Left ventricle myocardium inferior (tissue), 1 donor: Measurements from ENCODE around the gene TSEN2. TPM values are rescaled to one million over a fixed set of nuclear protein-coding genes. Genes with fewer than 3 reads are reported as not detected.

Source experiments
- DNase-seq: peaks from one replicate; pipeline ENCODE4 v3.0.0-alpha.2; 2020
- H3K27ac ChIP-seq: fragments of 200-600 bp; replicated peaks from 2 replicates; pipeline ENCODE4 v1.8.0; 2021
- H3K27me3 ChIP-seq: fragments of 200-600 bp; 2 replicates; pipeline ENCODE4 v1.8.0; 2021; ENCODE audit warnings: low read depth
- H3K36me3 ChIP-seq: fragments of 200-600 bp; 2 replicates; pipeline ENCODE4 v1.8.0; 2021
- H3K4me1 ChIP-seq: fragments of 200-600 bp; 2 replicates; pipeline ENCODE4 v1.8.0; 2021
- H3K4me3 ChIP-seq: fragments of 200-600 bp; 2 replicates; pipeline ENCODE4 v1.8.0; 2021; ENCODE audit warnings: mild to moderate bottlenecking, moderate library complexity
- H3K9me3 ChIP-seq: fragments of 200-600 bp; replicated peaks from 2 replicates; pipeline ENCODE4 v1.8.0; 2021
- CTCF ChIP-seq: fragments of 200-600 bp; IDR thresholded peaks from 2 replicates; pipeline ENCODE4 v1.8.0; 2021; ENCODE audit warnings: antibody characterized with exemption, mild to moderate bottlenecking, borderline replicate concordance
- intact Hi-C: fragments of 100-400 bp; cut with micrococcal nuclease; formaldehyde crosslinking; loops from one replicate; pipeline ENCODE4 v1.11.0; 2022
- total RNA-seq: library from RNA; stranded (reverse); fragmentation: NEBNext Ultra II Directional; extraction: Animal tissue kit (Norgen Biotek cat#: 25700); gene quantifications from one replicate; pipeline ENCODE4 v1.2.1, GENCODE V29; 2021
- donor health status: DM: no; HTN: yes; CAD: no; lungs with severe emphysema.

TSEN2 gene
- total RNA-seq, 1 donor from 2014 or later, result 22.5 TPM

GRCh38 chr3:12566976-12567375 lies 82.7 kb downstream of the TSEN2 start:
- TF ChIP-seq CTCF, result no peak
- no peaks in the 10 kb centered on the region for H3K27me3 ChIP-seq
- H3K4me3 ChIP-seq, result no peak overlapping the region
- H3K27ac ChIP-seq, result no peak overlapping the region
- DNase-seq, result no peak
- intact Hi-C loops, result no loop called here
- peaks cover 19% of the 10 kb centered on the region for H3K9me3 ChIP-seq
- peaks cover 58% of the 10 kb centered on the region for H3K4me1 ChIP-seq
- peaks cover 37% of the 10 kb centered on the region for H3K36me3 ChIP-seq

- peaks cover 54% of the 10 kb centered on the region for H3K36me3 ChIP-seq
- DNase-seq, result no peak
- TF ChIP-seq CTCF, result no peak
- intact Hi-C loops, result no loop called here
- peak overlapping the region; percentile 33 for H3K27ac ChIP-seq
- H3K9me3 ChIP-seq, result peaks cover 19% of the 10 kb centered on the region
- peaks cover 50% of the 10 kb centered on the region for H3K4me1 ChIP-seq
- no peak overlapping the region for H3K4me3 ChIP-seq
- no peaks in the 10 kb centered on the region for H3K27me3 ChIP-seq
Observed at GRCh38 chr3:12568747-12569146, 84.5 kb downstream of the TSEN2 start.

- intact Hi-C loops, result no loop called here
- H3K4me1 ChIP-seq, result peaks cover 50% of the 10 kb centered on the region
- no peaks in the 10 kb centered on the region for H3K27me3 ChIP-seq
- no peak overlapping the region for H3K4me3 ChIP-seq
- no peak for TF ChIP-seq CTCF
- H3K27ac ChIP-seq, result no peak overlapping the region
- DNase-seq, result no peak
- H3K9me3 ChIP-seq, result peaks cover 19% of the 10 kb centered on the region
- H3K36me3 ChIP-seq, result peaks cover 65% of the 10 kb centered on the region
Observed at GRCh38 chr3:12569836-12570235, 85.6 kb downstream of the TSEN2 start.

- Histone ChIP-seq H3K4me3 (no peak overlapping the region), H3K27ac (no peak overlapping the region), H3K36me3 (peaks cover 80% of the 10 kb centered on the region), H3K4me1 (peaks cover 44% of the 10 kb centered on the region), H3K9me3 (peaks cover 2% of the 10 kb centered on the region), H3K27me3 (no peaks in the 10 kb centered on the region)
- DNase-seq, result no peak
- no peak for TF ChIP-seq CTCF
- intact Hi-C loops, result no loop called here
Observed at GRCh38 chr3:12571986-12572385, 87.7 kb downstream of the TSEN2 start.

GRCh38 chr3:12574131-12574530 lies 89.9 kb downstream of the TSEN2 start:
- no peaks in the 10 kb centered on the region for H3K9me3 ChIP-seq
- intact Hi-C loops, result no loop called here
- H3K27ac ChIP-seq, result peak overlapping the region; percentile 81
- DNase-seq, result no peak
- TF ChIP-seq CTCF, result no peak
- H3K36me3 ChIP-seq, result peaks cover 97% of the 10 kb centered on the region
- H3K27me3 ChIP-seq, result no peaks in the 10 kb centered on the region
- H3K4me1 ChIP-seq, result peaks cover 25% of the 10 kb centered on the region
- H3K4me3 ChIP-seq, result no peak overlapping the region

GRCh38 chr3:12574661-12575060 lies 90.4 kb downstream of the TSEN2 start:
- intact Hi-C loops, result no loop called here
- Histone ChIP-seq H3K27ac (peak overlapping the region; percentile 81), H3K4me1 (peaks cover 30% of the 10 kb centered on the region), H3K9me3 (no peaks in the 10 kb centered on the region), H3K4me3 (no peak overlapping the region), H3K36me3 (peaks cover 97% of the 10 kb centered on the region), H3K27me3 (no peaks in the 10 kb centered on the region)
- TF ChIP-seq CTCF, result no peak
- no peak for DNase-seq
